ENCODE data around the gene ZNF649. TPM values are rescaled to one million over a fixed set of nuclear protein-coding genes. Genes with fewer than 3 reads are reported as not detected.
A peak's percentile ranks its signal among the peaks of the same experiment; 100 is the strongest.
"Not testable (repeated sequence)": the region's sequence is repeated elsewhere in the genome, so short reads cannot be mapped to it uniquely, and the experiment has no call there.

ZNF649 gene
- polyA plus RNA-seq (ENCODE audit: insufficient read length) = 33.5 TPM
- long read RNA-seq, donor 1, transcript ZNF649-201 (5 exons, 3,197 nt) = major isoform, 12 of 13 reads
- long read RNA-seq, donor 1, partial matches to known transcripts = 0 of 13 reads
- long read RNA-seq, donor 1, other reads (novel, unspliced or antisense) = 0 of 13 reads
- long read RNA-seq, donor 2, transcript ZNF649-201 (5 exons, 3,197 nt) = major isoform, 8 of 9 reads
- long read RNA-seq, donor 2, partial matches to known transcripts = 0 of 9 reads
- long read RNA-seq, donor 2, other reads (novel, unspliced or antisense) = 0 of 9 reads
- long read RNA-seq, donor 3, transcript ZNF649-201 (5 exons, 3,197 nt) = major isoform, 14 of 15 reads
- long read RNA-seq, donor 3, partial matches to known transcripts = 0 of 15 reads
- long read RNA-seq, donor 3, other reads (novel, unspliced or antisense) = 0 of 15 reads
- long read RNA-seq, donor 4, partial matches to known transcripts = 0 of 3 reads
- long read RNA-seq, donor 4, other reads (novel, unspliced or antisense) = 0 of 3 reads
- long read RNA-seq, donor 5, transcript ZNF649-201 (5 exons, 3,197 nt) = major isoform, 9 of 9 reads
- long read RNA-seq, donor 5, partial matches to known transcripts = 0 of 9 reads
- long read RNA-seq, donor 5, other reads (novel, unspliced or antisense) = 0 of 9 reads
- long read RNA-seq, donor 6, transcript ZNF649-201 (5 exons, 3,197 nt) = major isoform, 7 of 8 reads
- long read RNA-seq, donor 6, partial matches to known transcripts = 0 of 8 reads
- long read RNA-seq, donor 6, other reads (novel, unspliced or antisense) = 0 of 8 reads
- long read RNA-seq, donor 7, transcript ZNF649-201 (5 exons, 3,197 nt) = major isoform, 18 of 26 reads
- long read RNA-seq, donor 7, partial matches to known transcripts = 7 of 26 reads
- long read RNA-seq, donor 7, other reads (novel, unspliced or antisense) = 0 of 26 reads
- long read RNA-seq, donor 8, partial matches to known transcripts = 0 of 2 reads
- long read RNA-seq, donor 8, other reads (novel, unspliced or antisense) = 0 of 2 reads

- DNase-seq = peak; percentile 90
Measured at GRCh38 chr19:51904331-51905165, at the start of gene ZNF649. Gene ZNF649, minus strand, starts transcription at chr19:51905017. Its CDS starts 4,910 bp downstream, at chr19:51900107.

DNA sequence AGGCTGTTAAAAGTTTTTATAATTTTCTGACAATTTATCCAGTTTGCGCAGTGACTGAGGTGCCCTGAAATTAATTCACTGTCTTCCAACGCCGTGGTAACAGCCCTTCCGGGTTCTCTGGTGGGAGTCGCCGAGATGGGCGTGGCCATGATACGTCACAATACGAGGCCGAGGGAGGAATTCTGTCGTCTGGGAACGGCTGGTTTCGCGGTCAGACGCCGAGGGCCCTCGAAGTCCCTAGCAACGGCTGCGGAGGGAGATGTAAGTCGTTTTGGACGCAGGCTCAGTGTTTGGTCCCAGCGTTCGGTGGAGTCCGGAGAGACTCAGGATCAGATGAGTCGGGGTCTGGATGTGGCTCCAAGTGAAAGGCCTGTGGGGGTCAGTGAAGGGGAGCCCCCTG lies 44.2 kb upstream of the ZNF649 start:
- peak; percentile 65 for DNase-seq

DNA sequence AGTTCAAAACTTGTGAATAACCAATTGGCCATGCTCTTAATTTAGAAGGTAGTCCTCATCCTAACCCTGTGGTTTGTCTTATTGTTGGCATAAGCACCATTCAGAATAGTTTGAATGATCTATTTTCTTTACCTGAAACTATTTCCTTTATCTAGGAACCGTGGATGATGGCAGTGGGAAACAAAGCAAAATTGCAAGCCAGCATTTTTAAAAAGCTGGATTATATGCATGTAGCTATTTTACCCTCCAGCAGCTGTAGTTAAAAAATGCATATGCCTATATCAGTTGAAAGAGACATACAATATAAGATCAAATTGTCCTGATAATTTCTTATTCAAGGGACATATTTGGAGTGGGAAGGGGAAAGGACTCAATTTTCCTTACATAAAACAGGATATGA lies 41.8 kb upstream of the ZNF649 start:
- no peak for DNase-seq

DNA sequence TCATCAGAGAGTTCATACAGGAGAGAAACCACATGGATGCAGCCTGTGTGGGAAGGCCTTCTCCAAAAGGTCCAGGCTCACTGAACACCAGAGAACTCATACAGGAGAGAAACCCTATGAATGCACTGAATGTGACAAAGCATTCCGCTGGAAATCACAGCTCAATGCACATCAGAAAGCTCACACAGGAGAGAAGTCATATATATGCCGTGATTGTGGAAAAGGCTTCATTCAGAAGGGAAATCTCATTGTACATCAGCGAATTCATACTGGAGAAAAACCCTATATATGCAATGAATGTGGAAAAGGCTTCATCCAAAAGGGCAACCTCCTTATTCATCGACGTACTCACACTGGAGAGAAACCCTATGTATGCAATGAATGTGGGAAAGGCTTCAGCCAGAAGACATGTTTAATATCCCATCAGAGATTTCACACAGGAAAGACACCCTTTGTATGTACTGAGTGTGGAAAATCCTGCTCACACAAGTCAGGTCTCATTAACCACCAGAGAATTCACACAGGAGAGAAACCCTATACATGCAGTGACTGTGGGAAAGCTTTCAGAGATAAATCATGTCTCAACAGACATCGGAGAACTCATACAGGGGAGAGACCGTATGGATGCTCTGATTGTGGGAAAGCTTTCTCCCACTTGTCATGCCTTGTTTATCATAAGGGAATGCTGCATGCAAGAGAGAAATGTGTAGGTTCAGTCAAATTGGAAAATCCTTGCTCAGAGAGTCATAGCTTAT lies 40.2 kb upstream of the ZNF649 start:
- DNase-seq = no peak

DNA sequence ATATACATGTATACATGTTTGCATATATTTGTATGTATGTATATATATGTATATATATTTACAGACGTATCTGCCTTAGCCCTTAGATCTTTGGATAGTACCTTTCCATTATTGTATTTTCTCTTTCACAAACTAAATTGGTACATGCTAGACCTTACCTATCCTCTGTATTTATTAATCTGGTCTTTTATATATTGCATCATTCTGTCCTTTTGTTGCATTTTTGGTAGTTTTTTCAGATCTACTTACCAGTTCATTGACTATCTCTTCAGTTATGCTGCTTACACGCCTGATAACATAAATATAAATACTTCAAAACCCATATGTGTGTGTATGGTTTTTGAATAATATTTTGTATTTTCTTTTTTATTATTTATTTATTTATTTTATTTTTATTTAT lies 34.1 kb upstream of the ZNF649 start:
- DNase-seq = no peak

- no peak for DNase-seq
Measured at GRCh38 chr19:51931921-51932320, 27.1 kb upstream of the ZNF649 start.

GRCh38 chr19:51927859-51928258 lies 23.0 kb upstream of the ZNF649 start:
- DNase-seq = no peak

DNA sequence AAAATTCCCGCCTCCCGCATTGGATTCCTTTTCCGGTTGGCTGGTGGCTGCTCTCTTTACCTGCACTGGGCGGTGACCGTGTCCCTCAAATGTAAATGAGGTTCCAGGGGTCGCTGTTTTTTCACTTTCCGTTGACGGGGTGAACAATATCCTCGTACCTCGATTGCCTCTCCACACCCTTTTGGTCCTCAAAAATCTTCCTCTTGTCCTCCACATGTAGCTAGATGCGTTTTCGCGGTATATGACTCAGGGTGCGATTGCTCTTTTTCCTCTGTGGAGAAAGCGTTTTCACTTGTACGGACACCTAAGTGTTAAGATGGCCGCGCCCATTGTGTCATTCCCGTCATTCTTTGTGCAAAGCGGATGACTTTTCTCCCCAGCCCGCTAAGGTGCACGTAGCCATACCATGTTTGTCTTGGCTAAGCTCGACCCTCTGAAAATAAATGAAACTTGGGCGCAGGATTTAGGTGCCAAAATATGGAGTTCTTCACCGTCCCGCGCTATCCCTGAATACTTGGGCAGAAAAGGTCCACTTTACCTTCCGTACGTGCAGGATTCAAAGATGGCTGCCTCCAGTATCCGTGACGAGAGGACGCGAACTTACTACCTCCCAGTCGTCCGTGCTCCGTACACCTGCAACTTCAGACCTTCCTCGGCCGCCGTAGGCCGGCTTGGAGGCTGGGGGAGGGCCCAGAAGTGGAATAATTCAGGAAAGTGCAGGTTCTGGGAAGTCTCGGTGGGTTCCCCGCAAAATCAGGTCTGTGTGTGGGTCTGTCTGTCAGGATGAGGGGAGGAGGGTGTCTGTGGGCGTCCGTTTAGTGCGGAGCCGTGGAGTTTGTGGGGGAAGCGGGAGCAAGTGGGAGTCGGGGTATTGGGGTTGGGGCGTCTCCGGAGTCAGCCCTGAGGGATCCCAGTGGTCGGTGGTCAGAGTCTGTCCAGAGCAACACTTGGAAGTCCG lies 22.2 kb upstream of the ZNF649 start, which contains the start of gene ZNF613:
Gene ZNF613, plus strand, starts transcription at position 689 of the 958 bp plus-strand sequence. CDS start 8,749 bp downstream, outside the sequence.
- DNase-seq = peak; percentile 95

- DNase-seq = no peak
Measured at GRCh38 chr19:51926426-51926783, 21.6 kb upstream of the ZNF649 start.

DNA sequence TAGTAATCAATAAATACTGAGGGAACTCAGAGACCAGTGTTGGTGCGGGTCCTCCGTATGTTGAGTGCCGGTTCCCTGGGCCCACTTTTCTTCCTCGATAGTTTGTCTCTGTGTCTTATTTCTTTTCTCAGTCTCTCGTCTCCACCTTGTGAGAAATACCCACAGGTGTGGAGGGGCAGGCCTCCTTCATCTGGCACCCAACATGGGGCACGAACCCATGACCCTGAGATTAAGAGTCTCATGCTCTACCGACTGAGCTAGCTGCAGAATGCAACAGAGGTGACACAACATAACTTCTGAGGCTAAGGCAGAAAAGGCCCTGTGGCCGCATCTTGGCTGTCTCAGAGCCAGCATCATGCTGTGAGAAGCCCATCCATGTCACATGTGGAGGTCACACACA lies 17.1 kb upstream of the ZNF649 start:
- DNase-seq = no peak

DNA sequence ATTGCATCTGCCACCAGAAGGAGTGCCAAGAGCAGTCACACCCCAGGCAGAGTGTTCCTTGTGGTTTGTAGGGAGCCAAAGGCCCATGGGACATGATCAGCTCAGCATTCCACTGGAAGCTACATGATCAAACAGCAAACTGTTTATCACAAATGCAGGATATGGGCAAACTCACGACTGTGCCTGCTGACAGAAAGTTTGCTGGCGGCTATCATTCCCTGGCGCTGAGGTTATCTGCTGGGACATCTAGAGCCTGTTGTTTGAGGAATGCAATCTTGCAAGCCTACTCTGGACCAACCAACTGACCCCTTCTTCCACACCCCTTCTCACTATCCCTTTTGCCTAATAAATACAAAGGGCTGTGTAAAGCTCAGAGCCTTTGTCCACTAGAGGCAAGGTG lies 14.8 kb upstream of the ZNF649 start:
- no peak for DNase-seq

DNA sequence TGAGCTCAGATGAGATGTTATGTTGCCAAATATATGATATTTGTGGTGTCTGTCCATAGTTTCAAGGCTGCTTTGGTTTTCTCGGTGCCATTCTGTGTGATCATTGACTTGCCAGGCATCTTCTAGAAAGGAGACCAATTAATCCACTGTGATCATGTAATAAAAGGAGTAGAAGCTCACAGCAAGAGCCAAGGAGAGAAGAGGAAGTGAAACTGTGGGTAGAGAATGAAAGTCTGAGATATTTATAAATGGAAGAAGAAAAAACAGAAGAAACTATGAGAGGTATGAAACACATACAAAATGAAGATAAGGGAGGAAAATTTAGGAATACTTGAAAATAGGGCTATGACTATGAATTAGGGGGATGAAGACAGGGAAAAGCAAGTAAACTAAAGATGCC lies 11.3 kb upstream of the ZNF649 start:
- no peak for DNase-seq

- no peak for DNase-seq
Measured at GRCh38 chr19:51915324-51915867, 10.6 kb upstream of the ZNF649 start.

GRCh38 chr19:51907981-51908380 lies 3.2 kb upstream of the ZNF649 start:
- not testable (repeated sequence) for DNase-seq

DNA sequence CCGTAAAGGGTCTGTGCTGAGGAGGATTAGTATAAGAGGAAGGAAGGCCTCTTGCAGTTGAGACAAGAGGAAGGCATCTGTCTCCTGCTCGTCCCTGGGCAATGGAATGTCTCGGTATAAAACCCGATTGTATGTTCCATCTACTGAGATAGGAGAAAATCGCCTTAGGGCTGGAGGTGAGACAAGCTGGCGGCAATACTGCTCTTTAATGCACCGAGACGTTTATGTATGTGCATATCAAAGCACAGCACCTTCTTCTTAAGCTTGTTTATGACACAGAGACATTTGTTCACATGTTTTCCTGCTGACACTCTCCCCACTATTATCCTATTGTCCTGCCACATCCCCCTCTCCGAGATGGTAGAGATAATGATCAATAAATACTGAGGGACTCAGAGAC lies 1.3 kb upstream of the ZNF649 start:
- DNase-seq = not testable (repeated sequence)

GRCh38 chr19:51905639-51906038 lies 822 bp upstream of the ZNF649 start:
- not testable (repeated sequence) for DNase-seq

DNA sequence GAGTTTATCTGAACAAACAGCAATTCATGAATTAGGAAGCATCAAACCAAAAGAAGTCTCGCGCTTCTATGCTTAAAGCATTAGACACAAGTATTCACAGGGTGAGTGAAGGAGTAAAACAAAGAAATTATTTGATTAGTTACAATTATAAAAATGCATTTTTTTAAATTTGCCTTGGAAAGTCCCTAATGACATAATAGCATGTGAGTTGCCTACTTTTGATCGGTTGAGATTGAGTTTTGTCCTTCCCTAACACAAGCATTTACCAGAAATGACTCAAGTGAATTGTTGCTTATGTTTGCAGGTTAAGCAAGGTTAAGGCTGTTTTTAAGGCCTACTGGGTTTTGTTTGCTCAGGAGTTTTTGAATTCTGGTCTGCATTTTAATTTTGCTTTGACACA lies 389 bp upstream of the ZNF649 start:
- no peak for DNase-seq

DNA sequence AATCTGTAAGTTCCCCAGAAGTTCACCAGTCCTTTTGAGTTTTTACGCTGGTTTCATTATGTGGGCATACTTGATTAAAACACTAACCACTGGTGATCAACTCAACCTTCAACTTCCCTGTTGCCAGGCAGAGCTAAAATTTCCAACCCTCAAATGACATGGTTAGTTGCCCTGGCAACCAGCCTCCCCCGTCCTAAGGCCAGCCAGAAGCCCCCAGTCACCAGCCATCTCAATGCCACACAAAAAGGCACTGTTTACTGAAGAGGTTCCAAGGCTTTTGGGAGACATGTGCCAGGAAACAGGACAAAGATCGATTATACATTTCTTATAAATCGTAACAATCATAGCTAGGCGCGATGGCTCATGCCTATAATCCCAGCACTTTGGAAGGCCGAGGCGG lies 1.6 kb downstream of the ZNF649 start:
- DNase-seq = no peak

GRCh38 chr19:51901860-51902259 lies 3.0 kb downstream of the ZNF649 start:
- DNase-seq = no peak
